Skin of body (tissue), 2 donors: ENCODE results near the gene COPB1. TPM values are rescaled to one million over a fixed set of nuclear protein-coding genes. Genes with fewer than 3 reads are reported as not detected.

Experiments
- DNase-seq: peaks from one replicate; lab custom pipeline; 2025; lab: John Stamatoyannopoulos, UW
- total RNA-seq: library from RNA; depleted of rRNA; stranded (reverse); fragments of >200 nt; gene quantifications from one replicate; pipeline ENCODE4 v1.2.3, GENCODE V29; 2014

Gene COPB1
- total RNA-seq, 1 donor from 2014 or later = 147 TPM

- no peak for DNase-seq
These were observed 63.7 kb downstream of the COPB1 start for GRCh38 chr11:14435717-14436512.

- no peak for DNase-seq
These were observed 74.0 kb downstream of the COPB1 start for GRCh38 chr11:14425621-14426020.

GRCh38 chr11:14424096-14424495, 75.5 kb downstream of the COPB1 start:
- no peak for DNase-seq

- DNase-seq = no peak
These were observed 76.0 kb downstream of the COPB1 start for GRCh38 chr11:14423633-14424032.

- no peak for DNase-seq
These were observed 76.8 kb downstream of the COPB1 start for GRCh38 chr11:14422814-14423182.

GRCh38 chr11:14422052-14422813, 77.4 kb downstream of the COPB1 start:
- DNase-seq = peak; percentile 96

GRCh38 chr11:14420223-14420622, 79.4 kb downstream of the COPB1 start:
- DNase-seq = no peak

- DNase-seq = no peak
These were observed 80.7 kb downstream of the COPB1 start for GRCh38 chr11:14418801-14419417.

GRCh38 chr11:14417617-14418374, 81.8 kb downstream of the COPB1 start:
- no peak for DNase-seq

- no peak for DNase-seq
These were observed 82.4 kb downstream of the COPB1 start for GRCh38 chr11:14417186-14417585.

- no peak for DNase-seq
These were observed 84.8 kb downstream of the COPB1 start for GRCh38 chr11:14414470-14415461.

- DNase-seq = peak; percentile 69
These were observed 86.1 kb downstream of the COPB1 start for GRCh38 chr11:14413307-14414069.

GRCh38 chr11:14411818-14412217, 87.8 kb downstream of the COPB1 start:
- no peak for DNase-seq

GRCh38 chr11:14409891-14410290, 89.7 kb downstream of the COPB1 start:
- DNase-seq = no peak

GRCh38 chr11:14408612-14409011, 91.0 kb downstream of the COPB1 start:
- no peak for DNase-seq
